ENCODE data around the gene SPAG16.

DNA sequence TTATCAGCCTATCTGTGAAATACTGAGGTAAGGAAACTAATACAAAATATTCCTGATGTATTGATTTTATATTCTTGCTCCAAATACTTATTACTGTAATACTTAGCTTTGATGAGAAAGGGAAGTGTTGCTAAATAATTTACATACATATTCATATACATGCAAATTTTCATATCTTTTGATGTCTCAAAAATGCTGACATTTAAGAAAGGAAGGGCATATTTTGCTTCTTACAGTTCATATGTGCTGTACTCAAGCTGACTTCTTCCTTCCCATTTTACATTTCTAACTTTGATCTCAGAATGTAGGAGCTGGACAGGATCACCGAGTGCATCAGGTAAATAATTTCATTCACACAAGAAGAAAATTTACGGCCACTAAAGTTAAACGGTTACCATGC, 727.4 kb downstream of the SPAG16 start:
- TF ChIP-seq, protein P1, sequence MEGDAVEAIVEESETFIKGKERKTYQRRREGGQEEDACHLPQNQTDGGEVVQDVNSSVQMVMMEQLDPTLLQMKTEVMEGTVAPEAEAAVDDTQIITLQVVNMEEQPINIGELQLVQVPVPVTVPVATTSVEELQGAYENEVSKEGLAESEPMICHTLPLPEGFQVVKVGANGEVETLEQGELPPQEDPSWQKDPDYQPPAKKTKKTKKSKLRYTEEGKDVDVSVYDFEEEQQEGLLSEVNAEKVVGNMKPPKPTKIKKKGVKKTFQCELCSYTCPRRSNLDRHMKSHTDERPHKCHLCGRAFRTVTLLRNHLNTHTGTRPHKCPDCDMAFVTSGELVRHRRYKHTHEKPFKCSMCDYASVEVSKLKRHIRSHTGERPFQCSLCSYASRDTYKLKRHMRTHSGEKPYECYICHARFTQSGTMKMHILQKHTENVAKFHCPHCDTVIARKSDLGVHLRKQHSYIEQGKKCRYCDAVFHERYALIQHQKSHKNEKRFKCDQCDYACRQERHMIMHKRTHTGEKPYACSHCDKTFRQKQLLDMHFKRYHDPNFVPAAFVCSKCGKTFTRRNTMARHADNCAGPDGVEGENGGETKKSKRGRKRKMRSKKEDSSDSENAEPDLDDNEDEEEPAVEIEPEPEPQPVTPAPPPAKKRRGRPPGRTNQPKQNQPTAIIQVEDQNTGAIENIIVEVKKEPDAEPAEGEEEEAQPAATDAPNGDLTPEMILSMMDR (IDR thresholded peaks at IDR 0.05; ENCODE audit: low read depth, low read length): no peak
- TF ChIP-seq EZH2phosphoT487 (IDR thresholded peaks at IDR 0.05; ENCODE audit: low read depth): no peak
